GM23338 (cell line): ENCODE results near the gene KCNH5. TPM values are rescaled to one million over a fixed set of nuclear protein-coding genes. Genes with fewer than 3 reads are reported as not detected.

Experiments used
- ATAC-seq: fragments of 200-7000 bp; cut with Tn5 transposase; 3 replicates; pipeline ENCODE4 v1.9.1; 2020
- DNase-seq: peaks from one replicate; pipeline ENCODE4 v3.0.0-alpha.2; 2015; ENCODE audit warnings: low spot score
- H2AFZ ChIP-seq: fragments of 200-600 bp; sonication (generic); 2 replicates; pipeline ENCODE4 v1.8.0; 2016; ENCODE audit warnings: antibody characterized with exemption, mild to moderate bottlenecking, moderate library complexity
- H3F3A ChIP-seq: fragments of 200-600 bp; sonication (generic); replicated peaks from 2 replicates; pipeline ENCODE4 v1.8.0; 2017; ENCODE audit warnings: antibody characterized with exemption, mixed run types, low read depth
- H3K27ac ChIP-seq: fragments of 200-600 bp; sonication (generic); 2 replicates; pipeline ENCODE4 v1.6.1; 2016; ENCODE audit warnings: low read depth
- H3K27me3 ChIP-seq: fragments of 200-600 bp; sonication (generic); 2 replicates; pipeline ENCODE4 v1.8.0; 2016; ENCODE audit warnings: mild to moderate bottlenecking, mixed run types, moderate library complexity; ENCODE audit not compliant: insufficient read depth
- H3K36me3 ChIP-seq: fragments of 200-600 bp; sonication (generic); 2 replicates; pipeline ENCODE4 v1.8.0; 2016; ENCODE audit warnings: mild to moderate bottlenecking; ENCODE audit not compliant: insufficient read depth
- H3K4me1 ChIP-seq: fragments of 200-600 bp; sonication (generic); 2 replicates; pipeline ENCODE4 v1.8.0; 2016; ENCODE audit warnings: mild to moderate bottlenecking, moderate library complexity; ENCODE audit not compliant: insufficient read depth
- H3K4me2 ChIP-seq: fragments of 200-600 bp; sonication (generic); 2 replicates; pipeline ENCODE4 v1.7.1; 2017; ENCODE audit warnings: mixed run types
- H3K4me3 ChIP-seq: fragments of 200-600 bp; sonication (generic); 2 replicates; pipeline ENCODE4 v1.6.1; 2016; ENCODE audit warnings: mixed run types
- H3K79me2 ChIP-seq: fragments of 200-600 bp; sonication (generic); replicated peaks from 2 replicates; pipeline ENCODE4 v1.8.0; 2017; ENCODE audit warnings: mild to moderate bottlenecking; ENCODE audit not compliant: insufficient read depth
- H3K9me2 ChIP-seq: fragments of 200-600 bp; sonication (generic); 2 replicates; pipeline ENCODE4 v1.8.0; 2017; ENCODE audit not compliant: insufficient read depth
- H4K20me1 ChIP-seq: fragments of 200-600 bp; sonication (generic); replicated peaks from 2 replicates; pipeline ENCODE4 v1.8.0; 2017; ENCODE audit warnings: mild to moderate bottlenecking; ENCODE audit not compliant: insufficient read depth
- H3K27ac Mint-ChIP-seq: 2 replicates; pipeline ENCODE4 v1.8.0; 2020; ENCODE audit warnings: inconsistent platforms, mild to moderate bottlenecking, moderate library complexity, mixed read lengths
- H3K27me3 Mint-ChIP-seq: 3 replicates; pipeline ENCODE4 v1.8.0; 2022; ENCODE audit warnings: low read depth, mild to moderate bottlenecking, moderate library complexity, mixed read lengths, inconsistent platforms; ENCODE audit not compliant: insufficient read depth, poor library complexity
- H3K36me3 Mint-ChIP-seq: 3 replicates; pipeline ENCODE4 v1.8.0; 2021; ENCODE audit warnings: low read depth, mild to moderate bottlenecking, inconsistent platforms, moderate library complexity, mixed read lengths
- H3K4me1 Mint-ChIP-seq: 3 replicates; pipeline ENCODE4 v1.8.0; 2020; ENCODE audit warnings: mild to moderate bottlenecking, inconsistent platforms, mixed read lengths
- H3K4me3 Mint-ChIP-seq: 3 replicates; pipeline ENCODE4 v1.8.0; 2021; ENCODE audit warnings: moderate library complexity, mild to moderate bottlenecking, inconsistent platforms, mixed read lengths
- H3K9me3 Mint-ChIP-seq: 3 replicates; pipeline ENCODE4 v1.8.0; 2020; ENCODE audit warnings: moderate library complexity, mild to moderate bottlenecking, inconsistent platforms, mixed read lengths
- CTCF ChIP-seq, 2 experiments: fragments of 200-600 bp in 1 of 2; sonication (generic) in 1 of 2; conservative IDR thresholded peaks; 2 replicates each; pipeline versions ENCODE4 v1.5.1 to v1.6.1; 2016 to 2017; ENCODE audit warnings: antibody characterized with exemption in 2 of 2, low read depth in 2 of 2, mild to moderate bottlenecking in 2 of 2, moderate library complexity in 1 of 2
- ETS1 ChIP-seq: IDR thresholded peaks from 2 replicates; pipeline ENCODE4 v1.6.1; 2016; ENCODE audit warnings: antibody characterized with exemption
- EZH2phosphoT487 ChIP-seq: fragments of 200-600 bp; sonication (generic); IDR thresholded peaks from one replicate; pipeline ENCODE4 v1.8.1; 2018; ENCODE audit warnings: antibody characterized with exemption; ENCODE audit not compliant: unreplicated experiment
- JUNB ChIP-seq: IDR thresholded peaks from one replicate; pipeline ENCODE4 v1.6.1; 2016; ENCODE audit warnings: antibody characterized with exemption; ENCODE audit not compliant: unreplicated experiment
- ZNF331 ChIP-seq: fragments of 250-450 bp; sonication (Bioruptor Pico); IDR thresholded peaks from 2 replicates; pipeline ENCODE4 v1.5.0; 2020; ENCODE audit warnings: low read depth, mild to moderate bottlenecking, moderate library complexity
- ZNF462 ChIP-seq: fragments of 250-450 bp; sonication (Bioruptor Pico); IDR thresholded peaks from 2 replicates; pipeline ENCODE4 v1.5.0; 2020; ENCODE audit warnings: mild to moderate bottlenecking, moderate library complexity
- polyA plus RNA-seq: library from polyadenylated mRNA; unstranded; fragments of >200 nt; fragmentation: Nextera tagmentation; extraction: Ambion mirVana; gene quantifications from 2 replicates; pipeline ENCODE4 v1.2.1, GENCODE V29; 2016
- total RNA-seq: library from RNA; depleted of rRNA; stranded (reverse); fragments of >200 nt; shearing (Covaris generic); gene quantifications from 2 replicates; pipeline ENCODE4 v1.2.3, GENCODE V29; 2014

Gene KCNH5
- total and polyA plus RNA-seq, 2 experiments from 2014 or later, result 0.71 to 0.83 TPM

- H3K27me3 Mint-ChIP-seq, result no peaks in the 10 kb centered on the region
Measured at GRCh38 chr14:62739647-62740046, 305.6 kb downstream of the KCNH5 start.

More at GRCh38 chr14:62739647-62740046, 305.6 kb downstream of the KCNH5 start:
- H3K4me3 ChIP-seq, result no peak overlapping the region
- no peaks in the 10 kb centered on the region for H4K20me1 ChIP-seq
- H3K36me3 ChIP-seq, result peaks cover 12% of the 10 kb centered on the region
- ATAC-seq, result no peak
- no peaks in the 10 kb centered on the region for H3K79me2 ChIP-seq
- no peak for DNase-seq
- no peaks in the 10 kb centered on the region for H3K27me3 ChIP-seq
- peaks cover 20% of the 10 kb centered on the region for H3K9me3 Mint-ChIP-seq
- no peak overlapping the region for H3K4me2 ChIP-seq
- H3F3A ChIP-seq, result no peaks in the 10 kb centered on the region
- no peak overlapping the region for H3K27ac Mint-ChIP-seq
- TF ChIP-seq ZNF462 (CRISPR knock-in tag), result no peak
- no peak for TF ChIP-seq CTCF (conservative IDR thresholded peaks at IDR 0.05; ENCODE audit: low read depth in 2 of 2)
- TF ChIP-seq EZH2phosphoT487, result no peak
- no peak for TF ChIP-seq ZNF331 (CRISPR knock-in tag)
- TF ChIP-seq ETS1, result no peak
- no peak for TF ChIP-seq JUNB
- 0 out of 2 replicates have a peak, but pooled peaks cover 3% of the 10 kb centered on the region for H3K9me2 ChIP-seq
- H3K36me3 Mint-ChIP-seq, result peaks cover 24% of the 10 kb centered on the region
- no peak overlapping the region for H3K27ac ChIP-seq
- no peak overlapping the region for H2AFZ ChIP-seq
- H3K4me1 ChIP-seq, result peaks cover 39% of the 10 kb centered on the region
- peaks cover 30% of the 10 kb centered on the region for H3K4me1 Mint-ChIP-seq
- H3K4me3 Mint-ChIP-seq, result no peak overlapping the region
